ENCODE measurements around the gene ATAD1.
A peak's percentile ranks its signal among the peaks of the same experiment; 100 is the strongest.
"Not testable (repeated sequence)": the region's sequence is repeated elsewhere in the genome, so short reads cannot be mapped to it uniquely, and the experiment has no call there.

ATAD1 gene

GRCh38 chr10:87817609-87818504 lies at the start of gene ATAD1:
Gene ATAD1, minus strand, starts transcription at chr10:87818226. Its CDS starts 3,627 bp downstream, at chr10:87814599.
- peak; percentile 86 to 89 (median 86) for DNase-seq

DNA sequence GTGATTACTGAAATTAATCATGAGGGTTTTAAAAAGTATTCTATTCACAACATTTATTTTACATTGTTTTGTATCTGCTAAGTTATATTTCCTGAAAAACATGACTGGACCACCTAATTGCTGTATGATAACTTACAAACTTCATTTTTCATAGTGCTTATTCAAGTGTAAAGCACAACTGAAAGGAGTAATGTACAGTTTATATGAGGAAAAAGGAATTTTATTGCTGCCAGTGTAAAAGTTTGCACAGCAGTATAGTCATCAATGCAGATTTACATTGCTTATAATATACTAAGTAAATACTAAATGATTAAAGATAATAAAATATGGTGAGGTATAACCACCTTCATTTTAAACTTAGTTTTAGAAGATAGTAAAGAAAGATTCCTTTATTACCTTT lies 49.4 kb upstream of the ATAD1 start:
- no peak for DNase-seq

DNA sequence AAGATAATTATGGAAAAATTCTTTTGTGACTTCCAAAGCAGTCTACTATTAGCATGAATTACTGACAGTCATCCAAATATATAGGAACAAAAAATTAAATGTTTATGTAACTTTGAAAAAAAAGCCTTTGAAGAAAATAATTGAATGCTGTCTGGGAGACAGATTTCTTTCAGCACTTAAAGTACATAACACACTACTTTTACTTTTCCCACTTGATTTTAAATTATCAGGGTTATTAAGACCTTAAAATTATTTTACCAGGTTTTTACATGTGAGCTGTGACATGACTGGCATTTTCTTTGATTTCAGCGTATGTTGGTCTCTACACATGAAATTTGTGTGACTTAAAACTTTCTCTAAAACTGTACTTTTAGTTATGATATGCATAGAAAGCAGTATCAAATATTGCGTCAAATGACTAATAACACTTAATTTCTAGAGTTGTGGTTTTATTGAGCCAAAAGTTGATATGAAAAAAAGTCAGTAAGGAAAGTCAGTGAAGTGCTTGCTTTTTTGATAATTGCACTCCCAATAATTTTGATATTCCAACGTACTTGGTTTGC lies 48.5 kb upstream of the ATAD1 start:
- peak in 1 of 3 donors; percentile 26 for DNase-seq

DNA sequence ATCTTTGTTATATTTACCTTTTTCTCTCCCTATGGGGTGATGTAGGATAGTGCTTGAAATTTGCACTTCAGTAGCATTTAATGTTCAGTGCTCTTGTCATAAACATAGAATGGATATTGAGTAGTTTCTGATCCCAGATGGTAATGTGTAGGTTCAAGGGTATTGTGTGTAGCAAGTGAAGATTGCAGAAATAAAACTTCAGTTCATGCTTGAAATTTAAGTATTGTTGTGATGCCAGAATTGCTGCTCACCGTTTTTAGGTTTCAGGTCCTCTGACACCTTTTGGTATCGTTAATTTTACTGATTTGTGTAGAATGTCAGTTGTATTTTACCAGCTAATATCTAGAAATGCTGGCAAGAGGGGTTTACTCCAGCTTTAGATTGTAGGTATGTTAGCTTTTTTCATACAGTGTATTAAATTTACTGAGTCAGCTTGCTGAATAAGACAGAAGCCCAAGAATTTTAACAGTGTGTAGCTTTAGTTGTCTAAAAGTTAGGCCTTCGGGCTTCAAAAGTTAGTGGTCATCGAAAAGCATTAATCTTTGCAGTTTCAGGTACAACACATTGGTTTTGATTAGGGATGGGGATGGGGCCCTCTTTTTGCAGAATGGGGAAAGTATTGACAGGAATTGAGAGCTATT lies 47.3 kb upstream of the ATAD1 start:
- DNase-seq = no peak

DNA sequence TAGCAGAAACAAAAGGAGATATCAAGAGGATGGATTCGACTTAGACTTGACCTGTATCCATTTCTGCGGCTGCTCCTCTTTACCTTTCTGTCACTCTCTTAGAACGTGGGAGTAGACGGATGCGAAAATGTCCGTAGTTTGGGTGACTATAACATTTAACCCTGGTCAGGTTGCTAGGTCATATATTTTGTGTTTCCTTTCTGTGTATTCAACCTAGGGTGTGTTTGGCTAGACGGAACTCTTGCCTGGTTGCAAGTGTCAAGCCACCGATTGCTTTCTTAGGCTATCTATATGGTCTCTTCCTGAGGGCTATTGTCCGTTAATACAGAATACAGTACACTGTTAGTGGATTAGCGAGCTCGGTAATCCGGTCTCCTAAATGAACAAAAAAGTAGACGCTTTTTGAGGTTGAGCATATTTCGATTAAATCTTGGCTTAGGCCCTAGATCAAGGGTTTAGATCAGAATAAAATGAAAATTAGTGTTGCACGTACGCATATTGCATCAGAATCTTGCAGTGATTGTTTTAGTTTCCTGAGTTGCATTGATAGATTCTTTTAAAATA lies 46.6 kb upstream of the ATAD1 start:
- peak in 2 of 3 donors; percentile 20 to 24 for DNase-seq

GRCh38 chr10:87863951-87864495 lies 46.0 kb upstream of the ATAD1 start:
- DNase-seq = peak; percentile 40 to 63 (median 51)

- DNase-seq = peak; percentile 93 to 95 (median 94)
Observed at GRCh38 chr10:87863053-87863943, 45.3 kb upstream of the ATAD1 start, which contains the start of the genes KLLN and PTEN. Gene KLLN, minus strand, starts transcription at chr10:87863533. Its CDS starts 1,046 bp downstream, at chr10:87862487. Gene PTEN, plus strand, starts transcription at chr10:87863625. Its CDS starts 845 bp downstream, at chr10:87864470.

- DNase-seq = peak in 1 of 3 donors; percentile 49
Observed at GRCh38 chr10:87862679-87863052, 44.6 kb upstream of the ATAD1 start.

- DNase-seq = peak; percentile 98
Observed at GRCh38 chr10:87861953-87862678, 44.1 kb upstream of the ATAD1 start.

DNA sequence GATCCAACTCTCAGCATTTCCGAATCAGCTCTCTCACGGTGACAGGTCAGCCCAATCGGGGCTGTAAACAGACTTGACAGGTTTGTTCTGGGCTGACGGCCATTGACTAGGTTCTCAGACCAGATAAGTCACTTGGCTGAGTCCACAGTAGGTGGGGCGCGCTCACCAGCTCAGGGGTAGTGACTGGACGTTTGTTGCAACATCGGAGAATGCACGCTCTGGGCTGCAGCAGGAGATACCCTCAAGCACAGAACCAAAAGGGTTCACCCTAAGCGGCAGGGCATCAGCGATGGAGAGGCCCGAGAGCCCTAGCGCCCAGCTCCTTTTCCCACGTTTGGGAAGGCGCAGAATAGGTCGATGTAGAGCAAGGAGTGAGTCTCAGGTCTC lies 43.5 kb upstream of the ATAD1 start:
- peak; percentile 88 to 92 (median 90) for DNase-seq

- DNase-seq = no peak
Observed at GRCh38 chr10:87860816-87861403, 42.9 kb upstream of the ATAD1 start.

DNA sequence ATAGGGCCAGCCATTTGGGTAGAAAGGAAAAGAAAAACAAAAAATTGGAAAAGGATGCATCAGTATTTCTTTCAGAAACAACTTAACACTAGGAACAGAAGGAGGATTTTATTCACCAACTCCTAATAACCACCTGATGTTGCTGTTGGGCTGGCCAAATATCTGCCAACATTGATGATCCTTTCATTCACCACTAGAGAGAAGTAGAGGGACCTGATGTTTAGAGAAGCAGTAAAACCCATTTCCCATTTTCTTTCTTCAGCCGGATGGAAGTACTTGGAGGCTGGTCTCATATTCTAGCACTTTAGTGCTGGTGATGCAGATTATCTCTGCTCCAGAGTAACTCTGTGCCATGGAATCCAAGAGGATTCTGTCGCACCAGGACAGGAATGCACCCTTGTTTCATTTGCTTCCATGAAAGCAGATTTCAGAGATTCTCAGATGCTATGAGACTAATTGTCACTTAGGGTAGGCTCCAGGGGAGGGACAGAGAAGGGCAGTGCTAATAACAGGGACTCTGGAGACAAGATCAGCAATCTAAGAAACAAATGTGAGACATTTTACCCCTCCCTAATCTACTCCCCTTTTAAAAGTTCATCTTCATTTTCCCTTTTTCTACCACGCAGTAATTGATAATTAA lies 42.2 kb upstream of the ATAD1 start:
- peak; percentile 65 to 87 (median 84) for DNase-seq

GRCh38 chr10:87855665-87856064 lies 37.6 kb upstream of the ATAD1 start:
- not testable (repeated sequence) for DNase-seq

GRCh38 chr10:87855247-87855646 lies 37.2 kb upstream of the ATAD1 start:
- not testable (repeated sequence) for DNase-seq

GRCh38 chr10:87852089-87852488 lies 34.1 kb upstream of the ATAD1 start:
- no peak for DNase-seq

GRCh38 chr10:87850742-87851205 lies 32.7 kb upstream of the ATAD1 start:
- peak; percentile 39 to 46 (median 43) for DNase-seq

- no peak for DNase-seq
Observed at GRCh38 chr10:87849001-87849400, 31.0 kb upstream of the ATAD1 start.

GRCh38 chr10:87847550-87847949 lies 29.5 kb upstream of the ATAD1 start:
- DNase-seq = peak in 2 of 3 donors; percentile 50 to 61

DNA sequence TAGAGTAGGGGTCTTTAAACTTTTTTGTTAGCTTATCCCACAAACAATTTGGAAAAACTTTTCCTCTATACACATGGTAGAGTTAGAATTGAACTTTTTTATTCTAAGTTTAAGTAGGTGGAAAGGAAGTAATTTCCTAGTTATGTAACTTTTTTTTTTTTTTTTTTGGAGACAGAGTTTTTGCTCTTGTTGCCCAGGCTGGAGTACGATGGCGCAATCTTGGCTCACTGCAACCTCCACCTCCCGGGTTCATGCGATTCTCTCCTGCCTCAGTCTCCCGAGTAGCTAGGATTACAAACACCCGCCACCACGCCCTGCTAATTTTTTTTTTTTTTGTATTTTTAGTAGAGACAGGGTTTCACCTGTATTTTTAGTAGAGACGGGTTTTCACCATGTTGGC lies 28.7 kb upstream of the ATAD1 start:
- DNase-seq = not testable (repeated sequence)

GRCh38 chr10:87846023-87846422 lies 28.0 kb upstream of the ATAD1 start:
- DNase-seq = peak in 1 of 3 donors; percentile 7
